DMS153 (cell line): Measurements from ENCODE around the gene CGN.
"Not testable (repeated sequence)": the region's sequence is repeated elsewhere in the genome, so short reads cannot be mapped to it uniquely, and the experiment has no call there.

Experiments used
- DNase-seq: peaks from one replicate; lab custom pipeline; 2025; lab: John Stamatoyannopoulos, UW

The CGN gene

DNA sequence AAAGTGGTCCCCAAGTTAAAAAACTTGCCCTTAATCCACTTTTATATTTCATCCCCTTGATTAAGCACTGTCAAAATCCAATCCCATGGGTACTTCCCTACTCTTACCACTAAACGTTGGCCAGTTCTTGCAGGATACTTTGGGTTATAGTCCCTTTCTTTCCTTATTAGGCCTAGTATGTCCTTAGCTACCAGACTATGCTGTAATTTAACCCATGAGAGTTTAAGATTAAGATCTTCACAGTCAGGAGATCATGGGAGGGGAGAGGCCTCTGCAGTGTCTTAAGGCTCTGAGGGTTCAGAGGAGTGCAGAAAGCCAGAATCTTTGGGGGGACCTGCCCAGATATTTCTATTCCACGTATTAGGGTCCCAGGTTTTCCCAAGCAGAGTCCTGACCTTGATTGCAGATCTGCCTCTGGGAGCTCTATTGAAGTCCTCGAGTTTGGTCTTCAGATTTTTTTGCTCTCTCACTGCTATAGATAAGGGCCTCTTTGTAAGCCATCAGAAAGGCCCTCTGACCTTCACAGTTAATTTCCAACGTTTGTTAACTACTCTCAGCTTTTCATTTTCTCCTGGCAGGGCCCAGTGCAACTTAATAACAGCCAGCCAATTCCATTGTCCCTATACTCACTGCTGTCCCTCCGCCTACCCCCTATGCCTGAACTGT is 9.0 kb upstream of the CGN start:
- DNase-seq = no peak

DNA sequence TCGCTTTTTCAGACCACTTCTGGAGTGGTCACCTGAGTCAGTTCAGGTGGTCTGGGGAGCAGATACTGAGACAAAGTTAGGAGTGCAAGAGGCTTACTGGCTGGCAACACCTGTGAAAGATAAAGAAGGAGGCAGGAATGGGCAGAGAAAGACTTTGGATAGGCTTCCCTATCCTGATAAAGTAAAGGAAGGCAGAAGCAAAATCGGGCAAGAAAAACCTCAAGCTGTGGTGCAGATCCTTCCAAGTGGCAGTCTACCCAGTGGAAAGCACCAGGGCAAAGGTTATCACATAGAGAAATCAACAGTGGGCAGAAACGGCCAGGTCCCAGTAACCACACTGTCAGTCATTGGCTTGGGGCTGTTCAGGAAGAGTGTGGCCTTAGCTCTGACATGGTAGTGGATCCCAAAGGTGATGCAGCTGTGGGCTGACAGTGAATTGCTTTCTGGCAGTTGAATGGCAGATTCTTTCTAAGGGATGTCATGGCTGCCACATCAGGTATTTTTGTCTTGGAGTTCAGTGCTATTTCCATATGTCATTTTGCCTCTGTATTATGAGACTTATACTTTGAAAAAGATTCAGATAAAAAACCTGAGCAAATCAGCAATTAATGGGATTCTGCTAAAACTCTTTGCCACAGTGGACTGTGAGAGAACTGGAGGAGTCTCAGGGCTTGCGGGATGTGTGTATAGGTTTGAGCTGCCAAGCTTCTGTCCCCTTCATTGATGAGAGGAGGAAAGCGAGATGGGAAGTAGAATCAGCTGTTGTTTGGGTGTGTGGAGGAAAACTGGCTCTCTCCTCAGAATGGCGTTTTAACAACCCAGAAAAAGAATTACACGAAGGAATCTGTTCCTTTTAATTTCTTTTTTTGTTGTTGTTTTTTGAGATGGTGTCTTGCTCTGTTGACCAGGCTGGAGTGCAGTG is 8.1 kb upstream of the CGN start:
- DNase-seq = no peak

DNA sequence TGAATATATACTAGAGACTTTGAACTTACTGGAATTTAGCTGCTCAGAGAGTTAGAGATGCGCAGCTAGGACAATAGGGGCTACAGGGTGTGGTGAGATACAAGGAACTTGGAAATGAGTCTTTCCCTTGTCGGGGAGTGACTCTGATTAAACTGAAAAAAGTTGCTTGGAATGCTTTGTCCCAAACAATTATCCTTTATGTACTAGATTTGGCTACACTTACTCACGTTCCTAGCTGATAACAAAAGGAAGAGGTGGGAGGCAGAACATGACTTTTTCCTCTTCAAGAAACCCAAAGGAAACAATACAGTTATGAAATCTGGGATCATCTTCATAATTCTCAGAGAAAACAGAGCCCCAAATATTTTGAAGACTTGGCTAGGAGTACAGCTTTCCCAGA is 6.9 kb upstream of the CGN start:
- no peak for DNase-seq

DNA sequence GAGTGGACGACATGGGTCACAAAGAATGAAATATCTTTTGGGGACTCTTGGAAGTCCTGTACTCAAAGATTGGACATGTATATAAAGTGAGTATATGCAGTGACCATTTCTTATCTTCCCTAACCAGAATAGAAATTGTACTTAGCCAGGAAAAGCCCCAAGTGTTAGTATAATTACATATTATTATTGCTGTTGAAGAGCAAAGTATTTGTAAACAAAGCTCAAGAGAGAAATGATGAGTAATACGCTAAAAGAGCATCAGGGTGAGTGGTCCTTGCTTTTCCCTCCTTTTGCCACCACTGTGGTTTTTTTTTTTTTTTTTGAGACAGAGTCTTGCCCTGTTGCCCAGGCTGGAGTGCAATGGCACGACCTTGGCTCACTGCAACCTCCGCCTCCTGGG is 6.4 kb upstream of the CGN start:
- DNase-seq = no peak

DNA sequence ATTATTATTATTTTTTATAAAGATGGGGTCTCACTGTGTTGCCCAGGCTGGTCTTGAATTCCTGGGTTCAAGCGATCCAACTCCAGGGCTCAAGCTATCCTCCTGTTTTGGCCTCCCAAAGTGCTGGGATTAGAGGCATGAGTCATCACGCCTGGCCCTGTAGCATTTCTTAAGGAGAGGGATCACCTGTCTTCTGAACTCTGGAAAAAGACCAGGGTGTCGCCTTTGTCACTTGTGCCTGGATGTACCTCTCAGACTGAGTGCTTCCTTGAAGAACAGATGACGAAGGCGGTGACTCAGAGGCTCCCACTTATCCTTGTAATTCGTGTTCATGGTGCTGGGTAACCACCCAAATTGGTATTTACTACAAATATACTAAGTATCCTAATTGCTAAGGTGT is 2.4 kb upstream of the CGN start:
- DNase-seq = no peak

DNA sequence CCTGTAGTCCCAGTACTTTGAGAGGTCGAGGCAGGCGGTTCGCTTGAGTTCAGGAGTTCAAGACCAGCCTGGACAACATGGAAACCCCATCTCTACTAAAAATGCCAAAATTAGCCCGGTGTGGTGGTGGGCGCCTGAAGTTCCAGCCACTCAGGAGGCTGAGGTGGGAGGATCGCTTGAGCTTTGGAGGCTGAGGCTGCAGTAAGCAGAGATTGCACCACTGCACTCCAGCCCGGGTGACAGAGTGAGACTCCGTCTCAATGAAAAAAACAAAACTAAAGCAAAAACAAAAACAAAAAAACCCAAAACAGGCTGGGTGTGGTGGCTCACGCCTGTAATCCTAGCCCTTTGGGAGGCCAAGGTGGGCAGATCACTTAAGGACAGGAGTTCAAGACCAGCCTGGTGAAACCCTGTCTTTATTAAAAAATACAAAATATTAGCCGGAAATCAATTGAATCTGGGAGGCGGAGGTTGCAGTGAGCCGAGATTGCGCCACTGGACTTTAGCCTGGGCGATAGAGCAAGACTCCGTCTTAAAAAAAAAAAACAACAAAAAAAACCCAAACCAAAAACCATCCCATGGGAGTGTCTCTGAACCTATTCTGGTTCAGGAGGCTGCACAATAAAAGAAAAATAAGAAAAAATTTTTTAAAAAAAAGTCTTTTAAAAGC is 1.7 kb upstream of the CGN start:
- DNase-seq = no peak

DNA sequence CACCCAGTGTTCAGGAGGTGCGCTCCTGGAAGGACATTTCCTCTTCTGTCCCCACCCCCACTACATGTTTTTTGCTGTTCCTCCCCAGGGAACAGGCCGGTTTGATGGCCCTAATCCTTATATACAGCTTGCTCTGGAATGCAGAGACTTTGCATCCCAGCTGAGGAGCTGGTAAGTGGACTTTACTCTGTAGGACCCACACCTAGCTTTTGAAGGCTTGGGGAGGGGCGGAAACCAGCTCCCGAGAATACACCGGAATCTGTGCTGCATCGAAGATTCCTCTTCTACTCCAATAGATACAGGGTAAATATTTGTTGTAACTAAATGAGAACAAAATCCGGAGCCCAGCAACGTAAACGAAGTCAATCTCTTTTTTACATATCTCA is 1.2 kb upstream of the CGN start:
- DNase-seq = no peak

DNA sequence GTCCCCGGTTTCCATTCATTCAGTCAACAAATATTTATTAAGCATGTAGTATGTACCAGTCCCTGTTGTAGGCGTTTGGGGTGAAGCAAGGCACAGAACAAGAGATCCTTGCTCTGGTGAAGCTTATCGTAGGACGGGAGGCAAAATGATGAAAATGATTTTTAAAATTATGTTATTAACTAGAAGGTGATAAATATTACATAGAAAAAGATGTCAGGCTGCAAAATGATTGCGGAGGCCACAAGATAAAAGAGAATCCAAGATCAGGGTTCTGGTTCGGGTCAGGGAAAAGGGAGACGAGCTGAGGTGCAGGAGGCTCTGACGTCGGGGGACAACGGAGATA is 602 bp upstream of the CGN start:
- no peak for DNase-seq

DNA sequence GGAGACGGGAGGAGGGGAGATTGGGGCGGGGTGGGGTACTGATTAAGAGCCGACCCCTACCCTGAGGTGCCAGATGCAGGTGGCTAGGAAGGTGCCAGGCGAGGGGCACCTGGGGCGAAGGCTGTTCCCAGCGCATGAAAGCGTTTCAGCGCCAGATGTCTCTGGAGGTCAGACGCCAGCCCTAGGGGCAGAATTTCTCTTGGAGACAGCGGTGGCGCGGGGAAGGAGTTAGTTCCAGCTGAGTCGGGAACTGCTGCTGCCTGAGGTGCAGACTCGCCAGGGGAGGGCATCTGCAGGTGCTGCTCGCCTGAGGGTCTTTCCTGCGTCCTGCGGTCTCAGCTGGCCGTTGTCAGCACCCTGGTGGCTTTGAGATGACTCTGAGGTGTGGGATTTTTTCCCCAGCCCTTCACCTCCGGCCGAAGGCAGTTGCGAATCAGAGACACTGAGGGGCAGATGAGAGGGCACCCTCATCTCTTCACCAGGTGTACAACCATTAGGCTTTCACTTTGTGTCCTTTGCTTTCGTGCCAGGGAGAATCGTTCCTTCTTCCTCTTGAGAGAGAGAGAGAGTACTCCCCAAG is 539 bp downstream of the CGN start:
- peak; percentile 36 for DNase-seq

DNA sequence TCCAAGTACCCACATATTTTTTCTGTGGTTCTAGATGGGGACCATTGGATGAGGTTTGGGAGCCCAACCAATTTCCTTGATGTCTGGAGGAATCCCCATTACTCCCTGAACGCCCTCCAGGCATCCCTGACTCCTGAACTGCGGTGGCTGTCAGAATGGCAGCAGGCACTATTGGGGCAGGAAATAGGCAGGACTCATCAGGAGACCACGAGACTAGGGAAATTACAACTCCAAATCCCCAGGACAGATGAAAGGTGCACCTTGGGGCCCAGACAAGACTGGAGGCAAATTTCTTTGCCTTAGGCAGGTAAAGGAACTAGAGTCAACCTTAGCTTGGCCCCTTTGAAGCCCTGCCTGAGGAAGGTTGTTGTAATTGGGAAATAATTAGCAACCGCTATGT is 1.1 kb downstream of the CGN start:
- no peak for DNase-seq

DNA sequence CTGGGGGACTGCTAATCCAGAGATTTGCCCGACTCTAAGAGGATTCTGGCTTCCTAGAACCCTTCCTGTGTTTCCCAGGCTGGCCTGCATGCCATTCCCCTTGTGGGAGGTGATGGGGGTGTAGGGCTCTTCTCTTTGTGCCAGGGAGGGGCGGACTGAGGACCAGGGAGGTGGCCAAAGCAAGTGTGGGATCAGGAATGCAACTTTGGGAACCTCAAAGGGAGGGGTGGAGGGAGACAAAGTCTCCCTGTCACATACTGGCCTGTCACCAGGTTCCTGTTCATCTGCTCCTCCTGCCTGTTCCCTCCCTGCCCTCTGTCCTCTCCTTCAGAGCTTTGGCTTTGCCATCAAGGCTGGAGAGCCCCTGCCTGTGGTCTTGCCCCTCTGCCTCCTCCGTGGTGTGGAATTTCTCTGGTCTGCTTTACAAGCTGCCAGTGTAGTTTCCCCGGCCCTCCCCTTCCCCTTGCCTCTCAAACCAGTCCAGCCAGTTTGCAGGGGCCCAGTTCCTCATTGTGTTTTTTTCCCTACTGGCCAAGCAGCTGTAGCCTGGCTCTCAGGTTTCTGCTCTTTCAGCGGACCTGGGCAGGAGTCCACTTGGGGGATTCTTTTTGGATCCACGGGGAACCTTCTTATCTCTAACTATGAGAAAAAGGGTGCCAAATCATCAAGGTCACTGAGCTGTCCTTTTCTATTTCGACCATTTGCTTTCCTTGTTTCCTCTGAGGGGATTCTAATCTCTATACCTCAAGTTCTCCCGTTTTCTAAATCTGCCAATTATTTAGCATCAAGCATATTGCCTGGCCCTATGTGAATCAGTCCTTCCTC is 1.8 kb downstream of the CGN start:
- DNase-seq = peak; percentile 49

DNA sequence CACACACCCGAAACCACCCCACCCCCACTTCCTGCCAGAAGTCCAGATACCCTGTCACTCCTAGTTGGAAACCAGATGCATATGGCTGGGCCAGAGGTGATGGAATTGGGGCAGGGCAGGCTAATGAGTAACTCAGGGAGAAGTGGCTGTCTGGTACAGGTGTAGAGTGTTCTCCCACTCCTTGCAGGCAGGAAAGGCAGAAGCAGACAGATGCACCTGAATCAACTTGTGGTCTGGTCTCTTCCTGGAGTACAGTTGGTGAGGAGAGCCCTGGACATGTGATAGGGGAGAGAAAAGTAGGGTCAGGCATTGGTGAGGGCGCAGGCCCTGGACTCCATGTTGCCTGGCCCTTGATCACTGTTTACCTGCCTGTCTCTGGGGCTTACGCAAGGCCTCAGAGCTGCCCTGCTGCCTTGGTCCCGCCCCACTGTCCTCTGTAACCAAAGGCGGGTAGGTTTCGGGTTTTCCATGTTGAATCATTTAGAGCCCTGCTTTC is 2.5 kb downstream of the CGN start:
- peak; percentile 63 for DNase-seq

DNA sequence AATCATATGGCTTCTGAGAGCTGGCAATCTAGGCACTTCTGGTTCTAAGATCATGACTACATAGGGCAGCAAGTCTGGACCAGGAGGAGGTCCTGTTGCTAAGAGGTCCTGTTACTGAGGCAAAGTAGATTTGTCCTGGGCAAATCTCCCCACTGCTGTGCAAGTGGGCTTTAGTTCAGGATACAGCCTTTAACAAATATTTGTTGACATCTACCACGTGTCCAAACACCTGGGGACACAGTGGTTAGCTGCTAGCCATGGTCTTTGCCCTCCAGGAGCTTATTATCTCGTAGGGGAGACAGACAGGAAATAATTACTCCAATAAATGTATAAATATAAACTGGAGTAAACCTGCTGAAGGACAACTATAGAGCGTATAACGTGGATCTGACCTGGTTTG is 3.2 kb downstream of the CGN start:
- no peak for DNase-seq

DNA sequence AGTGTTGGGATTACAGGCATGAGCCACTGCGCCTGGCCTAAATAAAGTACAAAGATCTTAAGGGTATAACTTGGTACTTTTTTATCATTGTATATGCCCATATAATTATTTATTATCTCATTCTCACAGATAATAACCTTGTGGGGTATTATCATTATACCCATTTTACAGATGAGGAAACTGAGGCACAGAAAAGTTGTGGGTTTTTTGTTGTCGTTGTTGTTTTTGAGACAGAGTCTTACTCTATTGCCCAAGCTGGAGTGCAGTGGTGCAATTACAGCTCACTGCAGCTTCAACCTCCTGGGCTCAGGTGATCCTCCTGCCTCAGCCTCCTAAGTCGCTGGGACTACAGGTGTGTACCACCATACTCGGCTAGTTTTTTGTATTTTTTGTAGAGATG is 4.1 kb downstream of the CGN start:
- DNase-seq = no peak

DNA sequence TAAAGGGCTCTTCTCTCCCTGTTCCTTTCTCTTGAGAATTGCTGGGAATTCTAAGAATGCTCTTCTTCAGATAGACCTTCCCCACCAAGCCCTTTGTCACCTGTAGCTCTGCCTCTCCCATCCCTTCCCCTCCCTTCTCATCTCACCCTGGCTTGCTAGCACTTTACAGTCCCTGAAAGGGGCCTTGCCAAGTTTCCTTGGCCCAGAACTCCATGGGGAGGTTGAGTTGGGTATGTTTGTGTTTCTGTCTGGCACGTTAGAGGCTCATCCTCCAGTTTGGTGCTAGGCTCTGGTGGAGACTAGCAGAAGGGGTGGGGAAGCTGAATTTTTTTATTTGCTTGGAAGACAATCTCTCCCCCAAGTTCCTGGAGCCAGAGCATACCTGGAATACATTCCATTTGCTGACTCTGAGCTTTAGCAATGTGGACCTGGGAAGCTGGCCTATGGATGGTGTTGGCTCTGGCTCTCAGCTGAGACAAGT is 4.9 kb downstream of the CGN start:
- DNase-seq = no peak

DNA sequence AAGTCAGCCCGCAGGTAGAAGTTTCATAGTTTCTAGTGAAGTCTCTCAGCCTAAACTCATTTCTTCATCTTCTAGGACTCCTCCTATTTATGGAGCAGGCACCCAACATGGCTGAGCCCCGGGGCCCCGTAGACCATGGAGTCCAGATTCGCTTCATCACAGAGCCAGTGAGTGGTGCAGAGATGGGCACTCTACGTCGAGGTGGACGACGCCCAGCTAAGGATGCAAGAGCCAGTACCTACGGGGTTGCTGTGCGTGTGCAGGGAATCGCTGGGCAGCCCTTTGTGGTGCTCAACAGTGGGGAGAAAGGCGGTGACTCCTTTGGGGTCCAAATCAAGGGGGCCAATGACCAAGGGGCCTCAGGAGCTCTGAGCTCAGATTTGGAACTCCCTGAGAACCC is 7.2 kb downstream of the CGN start:
- DNase-seq = no peak

DNA sequence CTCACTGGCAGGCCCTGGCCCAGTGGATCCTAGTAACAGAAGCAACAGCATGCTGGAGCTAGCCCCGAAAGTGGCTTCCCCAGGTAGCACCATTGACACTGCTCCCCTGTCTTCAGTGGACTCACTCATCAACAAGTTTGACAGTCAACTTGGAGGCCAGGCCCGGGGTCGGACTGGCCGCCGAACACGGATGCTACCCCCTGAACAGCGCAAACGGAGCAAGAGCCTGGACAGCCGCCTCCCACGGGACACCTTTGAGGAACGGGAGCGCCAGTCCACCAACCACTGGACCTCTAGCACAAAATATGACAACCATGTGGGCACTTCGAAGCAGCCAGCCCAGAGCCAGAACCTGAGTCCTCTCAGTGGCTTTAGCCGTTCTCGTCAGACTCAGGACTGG is 7.7 kb downstream of the CGN start:
- DNase-seq = no peak

DNA sequence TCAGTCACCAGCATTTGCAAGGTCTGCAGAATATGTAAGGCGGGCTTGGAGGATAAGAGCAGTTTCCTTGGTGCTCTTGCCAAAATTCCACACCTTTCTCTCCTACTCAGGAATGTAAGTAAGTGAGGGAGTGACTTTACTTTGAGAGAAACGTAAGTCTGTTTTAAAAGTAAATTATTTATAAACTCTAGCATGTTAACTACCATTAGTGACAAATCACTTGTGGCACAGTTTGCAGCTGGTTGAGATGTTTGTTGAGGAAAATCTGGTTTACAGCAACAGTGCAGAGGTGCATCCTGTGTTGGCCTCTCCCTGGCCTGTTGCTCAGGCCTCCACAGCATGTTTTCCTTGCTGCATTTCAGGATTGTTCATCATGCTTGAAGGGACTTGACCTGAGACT is 8.5 kb downstream of the CGN start:
- DNase-seq = no peak

DNA sequence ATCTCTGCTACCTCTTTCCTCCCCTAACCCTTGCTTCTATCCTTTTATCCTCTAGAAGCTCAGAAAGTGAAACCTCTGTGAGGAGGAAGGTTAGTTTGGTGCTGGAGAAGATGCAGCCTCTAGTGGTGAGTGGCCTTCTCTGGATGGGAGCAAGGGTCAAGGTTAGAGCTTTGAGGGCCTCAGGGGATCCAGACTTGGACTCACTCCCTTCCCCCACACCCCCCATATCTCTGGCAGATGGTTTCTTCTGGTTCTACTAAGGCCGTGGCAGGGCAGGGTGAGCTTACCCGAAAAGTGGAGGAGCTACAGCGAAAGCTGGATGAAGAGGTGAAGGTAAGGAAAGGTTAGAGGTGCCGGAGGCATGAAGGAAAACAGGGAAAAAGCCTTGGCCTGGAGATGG is 9.2 kb downstream of the CGN start:
- DNase-seq = no peak

DNA sequence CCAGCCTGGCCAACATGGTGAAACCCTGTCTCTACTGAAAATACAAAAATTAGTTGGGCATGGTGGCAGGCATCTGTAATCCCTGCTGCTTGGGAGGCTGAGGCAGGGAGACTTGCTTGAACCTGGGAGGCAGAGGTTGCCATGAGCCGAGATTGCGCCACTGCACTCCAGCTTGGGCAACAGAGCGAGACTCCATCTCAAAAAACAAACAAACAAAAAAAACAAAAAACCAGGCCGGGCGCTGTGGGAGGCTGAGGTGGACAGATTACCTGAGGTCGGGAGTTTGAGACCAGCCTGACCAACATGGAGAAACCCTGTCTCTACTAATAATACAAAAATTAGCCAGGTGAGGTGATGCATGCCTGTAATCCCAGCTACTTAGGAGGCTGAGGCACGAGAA is 11.2 kb downstream of the CGN start:
- not testable (repeated sequence) for DNase-seq

DNA sequence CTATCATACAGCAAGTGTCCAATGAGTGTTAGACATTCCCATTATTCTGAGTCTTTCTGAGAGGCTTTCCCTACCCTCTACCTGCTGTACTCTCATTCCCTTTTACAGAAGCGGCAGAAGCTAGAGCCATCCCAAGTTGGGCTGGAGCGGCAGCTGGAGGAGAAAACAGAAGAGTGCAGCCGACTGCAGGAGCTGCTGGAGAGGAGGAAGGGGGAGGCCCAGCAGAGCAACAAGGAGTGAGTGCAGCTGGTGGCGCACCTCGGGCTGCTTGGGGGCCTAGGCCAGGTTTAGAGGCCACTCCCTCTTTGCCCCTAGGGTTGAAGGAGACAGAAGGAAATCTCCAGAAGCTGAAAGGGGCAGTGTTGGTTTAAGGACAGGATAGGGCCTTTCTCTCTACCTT is 12.1 kb downstream of the CGN start:
- DNase-seq = no peak

DNA sequence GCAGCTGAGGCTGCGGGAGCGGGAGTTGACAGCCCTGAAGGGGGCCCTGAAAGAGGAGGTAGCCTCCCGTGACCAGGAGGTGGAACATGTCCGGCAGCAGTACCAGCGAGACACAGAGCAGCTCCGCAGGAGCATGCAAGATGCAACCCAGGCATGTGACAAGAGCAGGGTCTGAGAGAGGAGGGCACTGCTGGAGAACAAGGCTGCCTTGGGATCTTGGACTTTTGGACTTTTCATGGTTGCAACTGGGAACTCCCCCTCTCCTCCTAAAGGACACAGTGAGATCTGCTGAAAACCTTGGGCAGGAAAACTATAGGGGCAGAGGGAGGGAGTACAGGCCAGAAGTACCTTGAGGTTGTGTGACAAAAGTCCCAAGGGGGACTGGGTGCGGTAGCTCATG is 13.5 kb downstream of the CGN start:
- no peak for DNase-seq
